ENCODE measurements around the gene TPST2. TPM values are rescaled to one million over a fixed set of nuclear protein-coding genes. Genes with fewer than 3 reads are reported as not detected.

The TPST2 gene
- total RNA-seq, 1 donor, result 25.0 TPM

DNA sequence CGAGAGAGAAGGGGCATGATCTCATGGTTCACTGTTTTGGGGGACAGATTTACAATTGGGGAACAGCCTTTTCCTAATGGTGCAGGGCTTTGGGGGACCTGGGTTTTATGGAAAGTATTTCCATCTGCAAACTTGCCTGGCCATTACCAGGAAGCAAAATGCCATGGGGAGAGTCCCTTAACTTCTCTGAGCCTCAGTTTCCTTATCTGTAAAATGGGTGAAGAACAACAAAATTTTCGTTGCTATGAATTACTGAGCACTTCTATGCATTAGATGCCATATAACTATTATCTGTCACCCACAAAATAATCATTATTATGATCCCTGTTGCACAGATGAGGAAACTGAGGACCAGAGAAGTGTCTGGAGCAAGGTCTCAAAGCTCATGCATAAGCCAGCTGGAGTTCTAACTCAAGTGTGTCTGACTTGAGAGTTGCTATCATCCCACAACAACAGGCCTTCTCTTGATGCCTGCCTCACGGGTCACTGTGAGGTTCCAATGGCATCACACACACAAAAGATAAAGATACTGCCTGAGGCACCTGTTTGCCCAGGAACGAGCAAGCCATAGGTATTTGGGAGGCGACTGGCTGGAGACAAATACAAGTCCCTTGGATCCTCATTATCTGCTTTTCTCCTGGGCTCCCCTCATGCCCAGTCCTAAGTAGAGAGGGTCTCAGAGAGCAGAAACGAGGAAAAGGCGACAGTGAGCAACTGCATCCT lies 15.8 kb downstream of the TPST2 start:
- TF ChIP-seq, protein P1, sequence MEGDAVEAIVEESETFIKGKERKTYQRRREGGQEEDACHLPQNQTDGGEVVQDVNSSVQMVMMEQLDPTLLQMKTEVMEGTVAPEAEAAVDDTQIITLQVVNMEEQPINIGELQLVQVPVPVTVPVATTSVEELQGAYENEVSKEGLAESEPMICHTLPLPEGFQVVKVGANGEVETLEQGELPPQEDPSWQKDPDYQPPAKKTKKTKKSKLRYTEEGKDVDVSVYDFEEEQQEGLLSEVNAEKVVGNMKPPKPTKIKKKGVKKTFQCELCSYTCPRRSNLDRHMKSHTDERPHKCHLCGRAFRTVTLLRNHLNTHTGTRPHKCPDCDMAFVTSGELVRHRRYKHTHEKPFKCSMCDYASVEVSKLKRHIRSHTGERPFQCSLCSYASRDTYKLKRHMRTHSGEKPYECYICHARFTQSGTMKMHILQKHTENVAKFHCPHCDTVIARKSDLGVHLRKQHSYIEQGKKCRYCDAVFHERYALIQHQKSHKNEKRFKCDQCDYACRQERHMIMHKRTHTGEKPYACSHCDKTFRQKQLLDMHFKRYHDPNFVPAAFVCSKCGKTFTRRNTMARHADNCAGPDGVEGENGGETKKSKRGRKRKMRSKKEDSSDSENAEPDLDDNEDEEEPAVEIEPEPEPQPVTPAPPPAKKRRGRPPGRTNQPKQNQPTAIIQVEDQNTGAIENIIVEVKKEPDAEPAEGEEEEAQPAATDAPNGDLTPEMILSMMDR (IDR thresholded peaks at IDR 0.05; ENCODE audit: insufficient read depth, low read depth, low read length), result no peak
- H3K4me3 ChIP-seq (ENCODE audit: low read depth, low read length), result no peak overlapping the region
- DNase-seq (ENCODE audit: low read depth), result no peak

DNA sequence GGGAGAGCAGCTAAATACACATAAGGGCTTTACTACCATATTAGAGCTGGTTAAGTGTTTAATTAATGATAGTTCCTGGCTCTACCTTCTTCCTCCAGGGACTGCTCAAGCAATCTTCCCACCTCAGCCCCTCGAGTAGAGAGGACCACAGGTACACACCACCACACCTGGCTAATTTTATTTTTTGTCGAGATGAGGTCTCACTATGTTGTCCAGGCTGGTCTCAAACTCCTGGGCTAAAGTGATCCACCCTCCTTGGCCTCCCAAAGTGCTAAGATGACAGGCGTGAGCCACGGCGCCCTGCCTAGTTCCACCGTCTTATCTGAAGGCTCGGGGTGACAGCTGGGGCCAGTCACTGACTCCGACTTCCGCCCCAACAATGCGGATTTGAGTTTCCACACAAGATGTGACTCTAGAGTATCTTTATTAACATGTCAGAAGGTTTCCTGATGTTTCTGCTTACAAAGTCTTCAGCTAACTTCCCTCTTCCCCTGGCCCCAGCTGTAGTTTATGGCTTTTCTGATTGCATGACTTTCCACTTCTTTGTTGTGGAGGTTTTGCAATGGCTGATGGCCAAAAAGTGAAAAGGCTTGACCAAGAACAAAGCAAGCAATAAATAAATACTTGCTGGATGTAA lies 16.8 kb downstream of the TPST2 start:
- no peak overlapping the region for H3K4me3 ChIP-seq (ENCODE audit: low read depth, low read length)
- peak; percentile 86 for DNase-seq (ENCODE audit: low read depth)
- TF ChIP-seq, protein P1 (IDR thresholded peaks at IDR 0.05; ENCODE audit: insufficient read depth, low read depth, low read length), result no peak

DNA sequence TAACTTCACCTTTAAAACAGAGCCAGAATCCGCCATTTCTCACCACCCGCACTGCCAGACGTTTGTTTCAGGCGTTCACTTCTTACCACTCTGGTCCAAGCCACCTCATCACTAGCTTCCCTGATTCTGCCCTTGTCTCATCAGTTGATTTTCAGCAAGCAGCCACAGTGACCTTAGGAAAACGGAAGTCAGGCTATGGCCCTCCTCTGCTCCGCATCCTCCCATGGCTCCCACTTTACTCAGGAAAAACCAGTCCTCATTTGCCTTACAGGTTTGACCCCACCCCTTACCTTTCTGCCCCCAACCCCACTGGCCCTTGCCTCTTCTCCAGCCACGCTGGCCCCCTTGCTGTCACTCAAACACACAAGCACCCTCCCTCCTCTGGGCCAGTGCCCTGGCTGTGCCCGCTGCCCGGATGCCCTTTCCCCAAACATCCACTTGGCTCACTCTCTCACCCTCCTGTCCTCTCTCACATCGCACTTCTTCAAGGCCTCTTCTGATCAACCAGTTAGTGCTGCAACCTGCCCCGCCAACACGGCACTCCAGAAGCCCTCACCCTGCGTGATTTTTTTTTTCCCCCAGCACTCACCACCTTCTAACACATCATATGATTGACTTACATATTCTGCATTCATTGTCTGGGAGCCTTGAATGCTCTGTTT lies 18.9 kb downstream of the TPST2 start:
- no peak for DNase-seq (ENCODE audit: low read depth)
- no peak overlapping the region for H3K4me3 ChIP-seq (ENCODE audit: low read depth, low read length)
- TF ChIP-seq, protein P1 (IDR thresholded peaks at IDR 0.05; ENCODE audit: insufficient read depth, low read depth, low read length), result no peak

DNA sequence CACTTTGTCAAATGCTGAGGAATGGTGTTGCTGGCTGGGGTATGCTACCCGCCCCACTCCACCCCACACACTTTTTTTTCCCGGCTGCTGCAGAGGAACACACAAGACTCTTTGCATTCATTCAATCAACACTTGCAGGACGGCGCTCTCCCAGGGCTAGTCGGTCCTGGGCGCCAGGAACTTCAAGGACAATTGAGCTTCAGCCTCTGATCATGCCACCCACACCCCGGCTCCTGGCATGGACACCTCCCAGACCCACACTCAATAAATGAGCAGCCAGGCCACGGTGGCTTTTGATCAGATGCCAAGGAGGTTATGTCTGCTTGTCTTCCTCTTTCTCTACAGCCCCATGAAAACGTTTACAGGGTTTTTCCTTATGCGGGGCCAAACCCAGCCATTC lies 19.8 kb downstream of the TPST2 start:
- TF ChIP-seq, protein P1 (IDR thresholded peaks at IDR 0.05; ENCODE audit: insufficient read depth, low read depth, low read length), result no peak
- no peak for DNase-seq (ENCODE audit: low read depth)
- no peak overlapping the region for H3K4me3 ChIP-seq (ENCODE audit: low read depth, low read length)

DNA sequence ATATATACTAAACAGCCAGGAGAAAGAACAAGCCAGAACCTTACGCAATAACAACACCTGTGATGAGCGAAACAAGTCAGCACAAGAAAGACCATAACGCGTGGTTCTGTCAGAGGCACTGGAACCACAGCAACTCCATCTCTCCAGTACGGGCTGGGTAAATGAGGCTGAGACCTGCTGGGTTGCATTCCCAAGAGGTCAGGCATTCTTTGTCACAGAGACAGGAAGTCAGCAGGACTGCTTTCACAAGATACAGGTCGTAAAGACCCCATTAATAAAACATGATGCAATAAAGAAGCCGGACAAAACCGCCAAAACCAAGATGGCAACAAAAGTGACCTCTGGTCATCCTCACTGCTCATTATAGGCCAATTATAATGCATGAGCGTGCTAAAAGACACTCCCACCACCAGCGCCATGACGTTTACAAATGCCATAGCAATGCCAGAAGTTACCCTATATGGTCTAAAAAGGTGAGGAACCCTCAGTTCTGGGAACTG lies 21.7 kb downstream of the TPST2 start:
- DNase-seq (ENCODE audit: low read depth), result peak; percentile 77
- no peak overlapping the region for H3K4me3 ChIP-seq (ENCODE audit: low read depth, low read length)
- TF ChIP-seq, protein P1 (IDR thresholded peaks at IDR 0.05; ENCODE audit: insufficient read depth, low read depth, low read length), result no peak

DNA sequence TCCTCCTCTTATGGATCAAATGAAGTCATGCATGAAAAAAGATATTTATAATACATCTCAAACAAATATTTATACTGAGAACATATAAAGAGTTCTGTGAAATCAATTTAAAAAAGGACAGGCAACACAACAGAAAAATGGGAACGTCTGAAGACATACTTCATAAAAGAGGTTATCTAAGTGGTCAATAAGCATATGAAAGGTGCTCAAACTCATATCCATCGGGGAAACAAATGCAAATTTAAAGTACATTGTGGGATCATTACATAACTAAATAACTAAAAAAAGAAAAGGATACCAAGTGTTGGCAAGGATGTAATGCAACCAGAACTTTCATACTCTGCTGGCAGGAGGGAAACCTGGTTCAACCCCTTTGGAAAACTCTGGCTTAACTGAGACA lies 22.3 kb downstream of the TPST2 start:
- TF ChIP-seq, protein P1 (IDR thresholded peaks at IDR 0.05; ENCODE audit: insufficient read depth, low read depth, low read length), result no peak
- no peak for DNase-seq (ENCODE audit: low read depth)
- H3K4me3 ChIP-seq (ENCODE audit: low read depth, low read length), result no peak overlapping the region
